ENCODE data around the gene SHISAL1. TPM values are rescaled to one million over a fixed set of nuclear protein-coding genes. Genes with fewer than 3 reads are reported as not detected.

Gene SHISAL1
- 0.96 TPM for polyA plus RNA-seq (2013, experiment 1 of 2; ENCODE audit: insufficient read length)
- 1.4 TPM for polyA plus RNA-seq (2013, experiment 2 of 2; ENCODE audit: insufficient read length)

DNA sequence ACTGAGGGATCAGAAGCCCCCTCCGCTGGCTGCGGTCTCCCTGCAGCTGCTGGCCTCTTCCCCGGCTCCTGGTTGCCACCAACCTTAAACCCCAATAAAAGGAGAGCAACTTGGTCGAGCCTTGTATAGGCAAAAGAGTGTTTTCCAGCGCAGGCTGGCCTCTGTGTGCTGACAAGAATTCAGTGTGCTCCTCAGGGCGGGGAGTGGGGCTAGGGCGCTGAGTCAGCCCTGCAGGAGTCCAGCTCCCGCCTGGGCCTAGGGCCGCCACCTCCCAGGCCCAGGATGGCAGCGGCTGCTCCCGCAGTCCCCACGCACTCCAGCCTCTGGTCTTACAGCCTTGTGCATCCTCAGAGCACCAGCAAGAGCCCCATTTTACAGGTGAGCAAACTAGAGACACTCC lies at the start of gene SHISAL1:
SHISAL1 (minus strand) TSS at position 186 of the 400 bp plus-strand sequence. CDS start 12,006 bp downstream, outside the sequence.
- peak; percentile 56 for DNase-seq

DNA sequence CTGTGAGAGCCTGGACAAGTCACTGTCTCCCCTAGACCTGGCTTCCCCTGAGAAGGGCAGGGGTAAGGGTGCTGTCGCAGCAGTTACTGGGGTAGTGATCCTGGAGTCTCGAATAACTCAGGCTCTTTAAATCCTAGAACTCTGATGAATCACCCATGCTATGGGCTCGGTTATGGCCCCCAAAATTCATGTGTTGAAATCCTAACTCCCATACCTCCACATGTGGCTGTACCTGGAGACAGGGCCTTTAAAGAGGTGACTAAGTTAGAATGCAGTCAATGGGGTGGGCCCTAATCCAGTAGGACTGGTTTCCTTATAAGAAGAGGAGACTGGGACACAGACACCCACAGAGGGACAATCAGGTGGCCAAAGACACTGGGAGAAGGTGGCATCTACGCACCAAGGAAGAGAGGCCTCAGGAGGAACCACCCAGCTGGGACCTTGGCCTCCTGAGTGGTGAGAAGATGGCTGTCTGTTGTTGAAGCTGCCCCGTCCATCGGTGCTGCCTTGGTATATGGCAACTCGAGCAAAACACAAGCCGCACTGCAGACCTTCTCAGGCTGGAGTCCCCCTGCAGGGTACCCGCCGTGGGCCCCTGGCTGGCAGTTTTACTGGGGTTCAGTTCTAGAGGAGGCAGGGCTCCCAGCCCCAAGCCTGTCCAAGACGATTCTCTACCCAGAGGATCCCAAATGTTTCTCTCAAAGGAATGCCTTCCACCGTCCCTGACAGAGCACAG lies 48.8 kb upstream of the SHISAL1 start:
- no peak for DNase-seq

DNA sequence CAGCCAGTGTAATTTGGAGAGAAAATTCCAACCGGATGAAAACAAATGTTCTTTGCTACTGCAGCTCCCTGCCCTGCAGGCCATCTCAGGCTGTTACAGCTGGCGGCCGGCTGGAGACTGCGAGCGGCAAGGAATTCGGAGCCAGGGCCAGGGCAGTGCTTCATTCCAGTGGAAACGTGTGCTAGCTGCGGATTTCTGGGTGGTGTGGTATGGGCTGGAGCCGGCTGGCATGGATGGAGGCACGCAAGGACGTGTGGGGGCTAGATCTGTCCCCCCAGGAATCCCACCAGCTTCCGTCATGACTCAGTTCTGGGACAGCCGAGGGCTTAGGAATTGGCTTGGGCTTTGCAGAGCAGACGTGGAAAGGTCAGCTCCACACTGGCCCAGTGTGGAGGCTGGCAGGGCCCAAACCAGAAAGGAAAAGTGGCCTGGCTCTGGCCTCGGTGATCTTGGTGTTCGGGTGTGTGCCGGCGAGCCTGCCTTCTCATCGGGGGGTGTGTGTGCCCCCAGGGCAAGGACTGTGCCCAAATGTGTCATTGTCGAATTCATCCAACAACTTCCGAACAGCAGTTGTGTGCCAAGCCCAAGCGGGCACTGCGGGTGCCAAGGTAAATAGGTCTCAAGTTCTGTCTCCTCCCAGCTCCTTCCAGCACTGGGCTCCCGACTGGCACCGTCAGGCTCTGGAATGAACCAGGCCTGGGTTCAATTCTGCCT lies 48.1 kb upstream of the SHISAL1 start:
- DNase-seq: peak; percentile 87

DNA sequence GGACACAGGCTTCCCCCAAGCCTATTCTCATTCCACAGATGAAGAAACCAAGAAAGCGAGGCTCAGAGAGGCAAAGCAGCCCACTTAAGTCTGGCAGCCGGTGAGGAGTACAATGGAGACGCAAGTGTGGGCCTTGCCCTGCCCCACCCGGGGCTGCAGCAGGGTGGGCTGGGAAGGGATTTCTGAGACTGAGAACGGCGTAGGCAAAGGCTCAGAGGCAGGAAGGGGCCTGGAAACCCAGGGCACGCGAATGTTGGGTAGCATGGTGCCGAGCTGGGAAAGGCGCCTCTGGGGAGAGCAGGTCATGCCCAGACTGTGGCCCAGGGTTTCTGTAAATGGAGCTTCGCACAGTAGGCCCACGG lies 47.5 kb upstream of the SHISAL1 start:
- no peak for DNase-seq

DNA sequence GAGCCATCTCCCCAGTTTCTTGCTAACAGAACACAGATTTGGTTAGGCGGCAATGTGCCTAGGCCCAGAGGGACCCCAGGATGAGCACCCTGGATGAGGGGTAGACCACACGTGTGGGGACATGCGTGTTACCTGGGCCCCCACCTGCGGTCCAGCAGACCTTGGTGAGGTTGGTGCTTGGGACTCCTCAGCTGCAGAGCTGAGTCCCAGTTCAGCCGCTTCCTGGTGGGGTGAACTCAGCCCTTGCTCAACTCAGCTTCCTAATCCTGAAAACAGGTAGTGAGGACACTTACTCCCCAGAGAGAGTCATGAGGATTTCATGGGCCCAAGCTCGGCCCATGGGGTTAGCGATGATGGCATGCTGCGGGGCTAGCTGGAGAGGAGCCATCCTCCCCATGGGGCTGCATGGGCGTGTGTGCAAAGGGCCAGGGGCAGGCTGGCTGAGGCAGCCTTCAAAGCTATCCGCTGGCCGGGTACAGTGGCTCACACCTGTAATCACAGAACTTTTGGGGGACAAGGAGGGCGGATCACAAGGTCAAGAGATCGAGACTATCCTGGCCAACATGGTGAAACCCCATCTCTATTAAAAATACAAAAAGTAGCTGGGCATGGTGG lies 46.9 kb upstream of the SHISAL1 start:
- DNase-seq: no peak

DNA sequence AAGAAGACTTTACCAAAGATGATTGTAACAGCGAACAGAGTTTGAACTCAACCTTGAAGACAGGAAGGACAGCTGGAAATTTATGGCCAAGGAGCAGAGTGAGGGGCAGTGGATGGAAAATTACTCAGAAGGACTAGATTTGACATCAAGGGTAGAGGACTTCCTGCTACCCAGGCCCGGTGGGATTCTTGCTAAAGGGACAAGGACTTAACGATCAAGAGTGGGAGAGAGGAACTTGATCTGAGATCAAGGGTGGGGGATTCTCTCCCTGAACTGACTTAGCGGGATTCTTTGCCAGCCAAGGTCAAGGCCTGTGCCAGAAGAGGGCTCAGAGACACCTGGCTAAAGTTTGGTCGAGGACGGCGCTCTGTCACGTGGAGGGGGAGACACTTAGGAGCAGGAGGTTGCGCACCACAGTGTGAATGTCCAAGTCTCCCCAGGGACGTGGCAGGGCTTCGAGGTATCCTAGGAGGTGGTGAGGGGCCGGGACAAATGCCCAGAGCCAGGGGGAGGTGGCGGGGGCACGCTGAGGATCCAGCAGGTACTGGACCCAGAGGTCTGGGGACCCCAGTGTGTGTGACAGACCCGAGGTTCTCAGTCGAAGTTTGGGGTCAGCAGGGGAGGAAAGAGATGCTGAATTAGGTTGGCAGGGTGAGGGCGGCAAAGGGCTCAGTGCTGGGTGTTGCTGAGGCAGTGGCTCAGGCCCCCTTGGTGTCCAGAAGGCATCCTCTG lies 46.1 kb upstream of the SHISAL1 start:
- no peak for DNase-seq

DNA sequence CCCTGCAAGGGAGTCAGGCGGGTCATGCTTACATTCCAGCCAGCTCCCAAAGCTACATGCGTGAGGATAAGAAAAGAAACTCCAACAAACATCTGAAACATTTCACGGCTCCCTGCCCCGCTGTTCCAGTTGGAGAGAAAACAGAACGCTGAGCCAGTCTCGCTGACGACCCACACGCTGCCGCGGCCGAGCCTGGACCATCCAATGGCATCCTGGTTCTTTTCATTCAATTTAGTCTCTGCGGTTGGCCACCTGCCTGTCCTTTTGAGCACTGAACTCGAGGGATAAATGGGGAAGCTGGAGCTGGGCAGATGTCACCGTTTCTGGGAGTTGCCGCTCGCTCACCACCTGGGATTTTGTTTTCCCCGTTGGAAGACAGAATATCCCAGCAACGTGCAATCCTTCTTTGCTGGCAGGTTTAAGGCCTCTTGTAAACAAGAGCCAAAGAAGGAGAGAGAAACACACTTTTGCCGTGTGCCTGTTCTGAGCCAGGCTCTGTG lies 45.3 kb upstream of the SHISAL1 start:
- peak; percentile 44 for DNase-seq

DNA sequence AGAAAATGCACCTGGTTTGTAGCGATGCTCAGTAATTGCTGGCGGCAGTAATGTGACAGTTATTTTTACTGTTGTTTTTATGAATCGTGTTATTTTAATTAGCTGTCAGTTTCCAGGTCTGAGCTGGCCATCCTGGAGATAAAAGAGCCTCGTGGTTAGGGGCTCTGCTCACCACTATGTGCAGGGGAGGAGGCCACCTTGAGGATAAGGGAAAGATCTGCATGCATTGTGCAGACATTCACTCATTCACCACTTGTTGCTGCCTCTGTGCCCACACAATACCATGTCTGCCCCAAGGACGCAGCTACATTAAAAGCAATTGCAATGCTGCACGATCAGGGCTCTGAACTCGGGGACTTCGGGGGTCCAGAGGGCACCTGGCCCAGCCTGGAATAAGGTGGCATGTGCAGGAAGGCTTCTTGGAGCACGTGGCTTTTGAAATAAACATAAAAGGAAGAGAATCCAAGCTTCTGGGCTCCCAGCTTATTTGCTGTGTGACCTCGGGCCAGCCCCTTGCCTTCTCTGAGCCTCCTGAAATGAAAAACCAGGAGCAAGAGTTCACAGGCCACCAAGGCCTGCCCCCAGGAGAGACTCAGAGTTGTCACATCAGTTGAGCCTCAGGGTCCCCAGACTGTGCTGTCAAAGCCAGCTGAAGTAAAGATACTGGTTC lies 44.7 kb upstream of the SHISAL1 start:
- no peak for DNase-seq

DNA sequence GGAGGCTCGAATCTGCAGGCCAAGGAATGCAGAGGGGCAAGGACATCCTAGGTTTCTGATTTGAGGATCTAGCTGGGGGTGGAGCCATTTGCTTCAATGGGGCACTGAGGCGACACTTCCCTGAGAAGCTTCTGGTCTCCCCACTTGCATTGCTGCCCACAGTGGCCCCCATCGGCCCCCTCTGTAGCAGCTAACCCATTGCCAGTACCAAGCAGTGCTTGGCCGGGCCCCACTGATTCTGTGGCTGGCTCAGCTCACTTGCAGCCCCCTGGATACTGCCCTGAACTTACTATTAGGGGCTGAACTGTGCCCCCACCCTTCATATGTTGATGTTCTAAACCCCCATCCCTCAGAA lies 42.9 kb upstream of the SHISAL1 start:
- DNase-seq: no peak

DNA sequence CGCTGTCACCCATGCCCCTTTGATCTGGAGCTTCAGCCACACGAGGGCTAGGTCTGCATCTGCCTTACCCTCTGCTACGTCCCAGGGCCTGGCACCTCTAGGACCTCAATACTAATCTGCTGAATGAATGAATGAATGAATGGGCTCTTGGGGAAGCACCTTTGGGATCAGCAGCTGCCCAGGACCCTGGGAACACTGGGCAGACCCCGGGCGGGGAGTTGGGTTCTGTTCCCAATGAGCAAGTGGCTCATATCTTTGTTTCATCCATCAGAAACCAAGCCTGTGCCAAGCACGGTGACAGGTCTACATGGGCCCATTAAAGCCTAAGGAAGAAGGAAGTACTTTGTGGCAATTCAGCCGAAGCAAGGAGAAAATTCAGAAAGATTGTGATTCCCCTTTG lies 41.5 kb upstream of the SHISAL1 start:
- no peak for DNase-seq

DNA sequence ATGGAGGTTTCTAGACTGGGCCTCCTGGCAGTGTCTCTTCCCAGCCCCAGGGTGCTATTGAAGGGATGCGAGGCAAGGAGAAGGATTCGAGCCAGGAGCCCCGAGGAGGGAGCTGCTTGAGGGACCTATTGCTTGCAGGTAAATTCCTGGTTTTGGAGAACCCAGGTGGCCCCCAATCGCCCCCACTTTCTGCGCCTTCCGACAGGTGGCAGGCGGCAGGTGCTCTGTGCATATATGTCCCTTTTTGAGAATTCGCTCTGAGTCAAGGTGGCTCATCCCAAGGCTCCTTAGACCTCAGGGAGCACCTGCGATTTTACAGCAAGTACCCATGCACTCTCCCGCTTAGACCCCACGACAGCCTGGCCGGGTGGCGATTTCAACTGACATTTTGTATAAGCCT lies 40.3 kb upstream of the SHISAL1 start:
- no peak for DNase-seq

DNA sequence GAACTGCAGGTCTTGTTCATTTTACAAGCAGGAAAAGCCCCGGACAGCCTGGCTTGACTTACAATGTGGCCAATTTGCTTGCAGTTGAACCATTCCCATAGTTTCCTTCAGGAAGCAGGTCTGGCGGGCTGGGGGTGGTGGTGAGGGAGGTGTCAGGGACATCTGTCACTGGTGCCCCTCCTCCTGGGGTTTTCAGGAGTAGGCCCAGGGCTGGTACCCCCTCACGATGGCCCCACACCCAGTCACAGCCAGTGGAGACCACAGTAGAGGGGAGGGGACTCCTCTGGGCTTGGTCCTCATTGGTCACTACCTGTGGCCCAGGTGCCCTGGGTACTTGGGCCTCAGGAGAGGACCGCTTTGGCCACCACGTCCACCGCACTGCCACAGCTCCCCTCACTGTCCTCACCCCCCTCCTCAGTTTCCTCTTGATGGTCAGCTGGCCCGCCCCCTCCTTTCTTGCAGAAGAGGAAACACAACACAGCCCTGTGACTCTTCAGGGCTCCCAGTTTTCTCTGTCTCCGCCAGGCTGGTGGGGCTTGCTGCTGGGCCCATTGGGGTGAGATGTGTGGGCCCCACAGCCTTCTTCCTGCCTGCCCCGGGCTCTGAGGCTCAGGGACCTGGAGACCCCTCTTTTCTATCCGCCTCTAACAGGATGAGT lies 39.8 kb upstream of the SHISAL1 start:
- DNase-seq: no peak

DNA sequence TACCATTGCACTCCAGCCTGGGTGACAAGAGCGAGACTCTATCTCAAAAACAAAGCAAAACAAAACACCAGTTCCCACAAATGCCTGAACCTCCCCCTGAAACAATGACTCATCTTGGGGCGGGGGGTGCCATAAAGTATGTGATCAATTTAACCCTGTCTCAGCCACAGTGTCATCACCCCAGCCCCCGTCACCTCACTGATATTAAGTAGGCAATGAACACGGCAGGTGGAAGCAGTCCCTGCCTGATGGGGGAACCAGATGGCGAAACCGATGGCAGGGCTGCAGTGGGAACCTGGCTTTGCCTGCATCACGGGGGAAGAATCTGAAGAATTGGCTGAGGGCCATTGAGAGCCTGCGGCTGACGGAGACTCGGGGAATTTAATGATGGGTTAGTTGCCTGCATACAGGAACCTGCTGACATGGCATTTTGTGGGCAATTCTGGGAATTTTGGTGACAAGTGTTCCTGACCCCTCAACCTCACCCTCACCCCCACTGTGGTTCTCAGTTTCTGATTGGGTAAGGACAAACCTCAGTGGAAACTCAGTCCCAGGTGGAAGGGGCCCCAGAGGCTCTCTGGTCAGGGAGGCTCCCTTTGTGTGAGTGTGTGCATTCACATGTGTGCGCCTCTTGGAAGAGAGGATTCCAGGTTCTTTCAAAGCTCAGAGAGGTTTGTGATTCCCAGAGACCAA lies 39.1 kb upstream of the SHISAL1 start:
- peak; percentile 91 for DNase-seq

DNA sequence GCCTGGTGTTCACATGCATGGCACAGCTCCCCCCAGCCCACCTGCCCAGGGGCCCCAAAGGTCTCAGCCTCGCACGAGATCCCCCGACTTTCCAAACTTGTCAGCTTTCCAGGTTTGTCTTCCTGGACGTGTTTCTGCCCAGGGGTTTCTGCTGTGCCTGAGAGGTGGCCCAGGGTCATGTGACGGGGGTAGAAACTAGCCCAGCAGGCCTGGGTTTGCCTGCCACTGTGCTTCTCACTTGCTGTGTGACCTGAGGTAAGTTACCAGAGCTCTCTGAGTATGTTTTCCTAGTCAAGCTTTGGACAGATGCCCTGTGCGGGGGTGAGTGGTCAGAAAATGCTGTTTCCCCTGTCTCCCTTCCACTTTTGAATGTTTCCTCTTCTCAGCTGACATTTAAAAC lies 38.3 kb upstream of the SHISAL1 start:
- DNase-seq: no peak

DNA sequence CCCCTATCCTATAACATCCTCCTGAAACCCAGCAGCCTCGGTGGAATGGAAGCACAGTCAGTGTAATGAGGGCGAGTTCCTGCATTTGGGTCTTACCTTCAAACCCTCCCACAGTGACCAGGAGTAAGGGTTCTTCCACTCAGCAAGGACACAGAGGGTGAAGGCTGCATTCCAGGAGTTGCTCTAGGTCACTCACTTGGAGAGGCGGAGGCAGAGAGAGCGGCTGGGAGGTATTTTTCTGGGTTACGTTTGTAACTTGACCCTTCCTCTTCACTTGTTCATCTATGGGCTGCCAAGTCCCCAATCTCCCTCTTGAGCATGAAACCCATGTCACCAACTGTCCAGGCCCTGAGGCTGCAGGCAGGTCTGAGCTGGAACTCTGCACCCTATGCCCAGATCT lies 36.8 kb upstream of the SHISAL1 start:
- DNase-seq: no peak

DNA sequence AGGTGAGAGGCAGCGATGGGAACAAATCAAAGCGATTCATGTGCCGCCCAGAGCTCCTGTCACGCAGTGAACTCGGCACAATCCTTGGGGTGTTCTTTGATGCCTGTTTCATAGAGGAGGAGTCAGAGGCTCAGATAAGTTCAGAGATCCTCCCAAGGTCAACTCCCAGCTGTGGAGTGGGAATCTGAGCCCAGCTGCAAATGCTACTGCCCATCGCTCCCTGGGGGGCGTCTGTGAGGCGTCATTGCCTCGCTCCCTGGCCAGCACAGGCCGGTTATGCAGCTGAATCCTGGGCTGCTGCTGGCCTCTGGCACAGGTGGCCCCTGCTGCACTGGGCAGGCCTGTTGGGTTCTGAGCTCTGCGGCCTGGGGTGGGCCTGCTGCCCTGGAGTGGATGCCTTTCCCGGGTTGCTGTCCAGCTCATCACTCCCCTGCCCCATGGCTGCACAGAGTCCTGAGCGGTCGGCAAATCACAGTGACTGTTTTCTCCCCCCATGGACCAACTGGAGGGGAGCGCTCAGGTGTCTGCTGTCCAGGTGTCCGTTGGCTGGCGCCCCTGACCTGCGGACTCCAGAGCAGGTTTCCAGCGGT lies 36.3 kb upstream of the SHISAL1 start:
- DNase-seq: no peak

DNA sequence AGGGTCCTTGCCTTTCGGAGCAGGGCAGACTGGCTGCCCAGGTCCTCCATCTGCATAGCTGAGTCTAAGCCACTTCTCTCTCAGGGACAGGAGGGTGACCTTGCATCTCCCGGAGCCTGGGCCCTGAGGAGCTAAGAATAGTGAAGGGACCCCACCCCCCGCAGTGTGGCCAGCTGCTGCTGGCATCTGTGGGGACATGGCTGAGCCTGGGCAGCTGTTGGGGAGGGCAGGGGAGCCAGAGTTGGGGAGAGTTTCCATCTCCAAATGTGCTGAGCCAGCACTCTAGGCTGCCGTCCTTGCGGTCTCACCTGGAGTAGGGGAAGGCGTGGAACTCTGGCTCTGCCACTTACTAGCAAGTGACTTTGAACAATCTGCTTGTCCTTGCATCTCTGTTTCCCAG lies 34.8 kb upstream of the SHISAL1 start:
- DNase-seq: no peak

DNA sequence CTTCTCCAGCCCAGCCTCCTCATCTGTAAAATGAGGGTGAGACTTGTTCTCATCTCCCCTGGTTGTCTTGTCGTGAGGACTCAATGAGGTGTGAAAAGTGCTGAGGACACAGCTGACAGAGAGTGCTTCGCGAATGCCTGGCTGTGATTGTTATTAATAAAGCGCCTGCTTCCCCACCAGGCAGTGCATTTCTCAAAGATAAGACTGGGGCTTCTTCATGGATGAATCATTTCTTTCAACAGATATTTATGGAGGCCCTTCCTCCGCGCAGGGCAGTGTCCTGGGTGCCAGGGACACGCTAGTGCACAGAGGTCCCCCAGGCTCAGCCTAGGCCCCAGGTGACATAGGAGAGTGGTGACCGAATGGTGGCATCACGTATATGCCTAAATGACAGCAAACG lies 34.3 kb upstream of the SHISAL1 start:
- DNase-seq: peak; percentile 35

DNA sequence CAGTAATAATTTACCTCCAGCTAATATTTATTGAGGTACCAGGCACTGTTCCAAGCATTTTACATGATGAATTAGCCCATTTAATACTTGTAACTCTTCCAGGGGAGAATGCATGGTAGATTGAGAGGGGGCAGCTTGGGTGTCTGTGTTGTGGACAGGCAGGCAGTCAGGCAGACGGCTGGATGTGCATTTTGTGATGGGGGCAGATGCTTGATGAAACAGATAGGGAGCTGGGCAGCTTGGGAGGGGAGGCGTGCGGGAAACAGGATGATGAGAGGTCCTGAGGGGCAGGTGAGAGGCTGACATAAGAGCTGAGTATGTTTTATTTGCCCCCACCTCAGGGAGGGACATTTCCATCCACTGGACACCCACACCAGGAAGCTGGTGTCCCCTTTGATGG lies 33.1 kb upstream of the SHISAL1 start:
- DNase-seq: no peak

DNA sequence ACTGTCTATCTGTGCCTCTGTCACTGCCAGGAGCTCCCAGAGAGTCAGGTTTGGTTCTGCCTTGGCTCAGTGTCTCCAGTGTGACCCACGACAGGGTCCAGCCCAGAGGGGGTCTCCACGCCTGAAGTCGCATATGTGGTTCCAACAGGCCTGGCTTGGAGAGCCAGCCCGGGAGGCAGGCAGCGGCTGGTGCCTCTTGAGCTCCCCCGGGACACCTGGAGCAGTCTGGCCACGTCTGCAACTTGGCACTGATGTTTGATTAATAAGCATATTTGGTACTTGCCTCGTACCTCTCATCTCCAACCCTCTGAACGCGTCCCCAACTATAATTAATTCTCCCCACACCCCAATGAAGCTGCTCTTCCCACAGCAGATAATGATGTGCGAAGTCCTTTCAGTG lies 31.7 kb upstream of the SHISAL1 start:
- DNase-seq: no peak

Data from fibroblast of skin of scalp (primary cell).